Fibroblast of lung (primary cell): ENCODE measurements around the gene F8A3. TPM values are rescaled to one million over a fixed set of nuclear protein-coding genes. Genes with fewer than 3 reads are reported as not detected.

Experiments
- DNase-seq, 2 donors: peaks; one replicate each; pipeline versions ENCODE4 v3.0.0 to v3.0.0-alpha.2; 2010; ENCODE audit warnings: low read depth in 2 of 2
- H2AFZ ChIP-seq: 2 replicates; pipeline ENCODE4 v1.5.1; 2012; ENCODE audit warnings: low read length, control low read depth, inconsistent platforms
- H3K27ac ChIP-seq: 2 replicates; pipeline ENCODE4 v1.5.1; 2011; ENCODE audit warnings: low read length, control low read depth; ENCODE audit not compliant: insufficient read depth
- H3K27me3 ChIP-seq: 2 replicates; pipeline ENCODE4 v1.5.1; 2011; ENCODE audit warnings: mild to moderate bottlenecking, low read length; ENCODE audit not compliant: control insufficient read depth, insufficient read depth
- H3K36me3 ChIP-seq: 2 replicates; pipeline ENCODE4 v1.5.1; 2011; ENCODE audit warnings: low read length; ENCODE audit not compliant: control insufficient read depth, insufficient read depth
- H3K4me1 ChIP-seq: 2 replicates; pipeline ENCODE4 v1.5.1; 2011; ENCODE audit warnings: low read length; ENCODE audit not compliant: control insufficient read depth, insufficient read depth; ENCODE audit errors: extremely low read depth
- H3K4me2 ChIP-seq: 2 replicates; pipeline ENCODE4 v1.5.1; 2011; ENCODE audit warnings: low read length, control low read depth; ENCODE audit not compliant: insufficient read depth; ENCODE audit errors: extremely low read depth
- H3K4me3 ChIP-seq, 4 experiments: fragments of 200-600 bp in 1 of 4; sonication (generic) in 1 of 4; replicated peaks in 1 of 4; 2 replicates each; pipeline ENCODE4 v1.5.1; 2011 to 2016; ENCODE audit warnings: low read length in 4 of 4, low read depth in 3 of 4, mild to moderate bottlenecking in 3 of 4, control low read depth in 2 of 4, inconsistent platforms in 1 of 4, mixed read lengths in 1 of 4; ENCODE audit not compliant: insufficient read depth in 1 of 4; ENCODE audit errors: control extremely low read depth in 1 of 4
- H3K79me2 ChIP-seq: 2 replicates; pipeline ENCODE4 v1.5.1; 2012; ENCODE audit warnings: mild to moderate bottlenecking, low read length, inconsistent platforms; ENCODE audit not compliant: control insufficient read depth, insufficient read depth
- H3K9ac ChIP-seq: 2 replicates; pipeline ENCODE4 v1.5.1; 2011; ENCODE audit warnings: mild to moderate bottlenecking, low read length, control low read depth; ENCODE audit not compliant: insufficient read depth
- H3K9me3 ChIP-seq: 2 replicates; pipeline ENCODE4 v1.5.1; 2012; ENCODE audit warnings: low read depth, low read length; ENCODE audit not compliant: control insufficient read depth, insufficient read depth
- H4K20me1 ChIP-seq: 2 replicates; pipeline ENCODE4 v1.5.1; 2011; ENCODE audit warnings: low read length; ENCODE audit not compliant: control insufficient read depth, insufficient read depth; ENCODE audit errors: extremely low read depth
- EZH2 ChIP-seq: IDR thresholded peaks from 2 replicates; pipeline ENCODE4 v1.5.1; 2012; ENCODE audit warnings: low read length, control low read depth, mild to moderate bottlenecking; ENCODE audit errors: missing control alignments
- polyA plus RNA-seq, 2 donors: library from polyadenylated mRNA; depleted of rRNA in 1 of 2; stranded (reverse) in 1 of 2; unstranded in 1 of 2; fragments of >200 nt; gene quantifications; 2 replicates each; pipeline ENCODE4 v1.2.1, GENCODE V29; 2011 to 2012; ENCODE audit warnings: missing spikeins in 1 of 2
- total RNA-seq: library from RNA; depleted of rRNA; stranded (reverse); fragments of >200 nt; gene quantifications from 2 replicates; pipeline ENCODE4 v1.2.1, GENCODE V29; 2014
- TF ChIP-seq, protein P1 (sequence below), 2 donors: IDR thresholded peaks in 1 of 2; conservative IDR thresholded peaks in 1 of 2; 1 replicate in 1 of 2; 2 replicates in 1 of 2; pipeline ENCODE4 v1.5.1; 2011 to 2012; ENCODE audit warnings: low read length in 2 of 2, control low read depth in 1 of 2, inconsistent platforms in 1 of 2, low read depth in 1 of 2, mild to moderate bottlenecking in 1 of 2

Gene F8A3
- total and polyA plus RNA-seq, 2 donors (not counting 1 experiment from before 2014, with no cell fraction given), result 0.27 to 0.99 TPM

DNA sequence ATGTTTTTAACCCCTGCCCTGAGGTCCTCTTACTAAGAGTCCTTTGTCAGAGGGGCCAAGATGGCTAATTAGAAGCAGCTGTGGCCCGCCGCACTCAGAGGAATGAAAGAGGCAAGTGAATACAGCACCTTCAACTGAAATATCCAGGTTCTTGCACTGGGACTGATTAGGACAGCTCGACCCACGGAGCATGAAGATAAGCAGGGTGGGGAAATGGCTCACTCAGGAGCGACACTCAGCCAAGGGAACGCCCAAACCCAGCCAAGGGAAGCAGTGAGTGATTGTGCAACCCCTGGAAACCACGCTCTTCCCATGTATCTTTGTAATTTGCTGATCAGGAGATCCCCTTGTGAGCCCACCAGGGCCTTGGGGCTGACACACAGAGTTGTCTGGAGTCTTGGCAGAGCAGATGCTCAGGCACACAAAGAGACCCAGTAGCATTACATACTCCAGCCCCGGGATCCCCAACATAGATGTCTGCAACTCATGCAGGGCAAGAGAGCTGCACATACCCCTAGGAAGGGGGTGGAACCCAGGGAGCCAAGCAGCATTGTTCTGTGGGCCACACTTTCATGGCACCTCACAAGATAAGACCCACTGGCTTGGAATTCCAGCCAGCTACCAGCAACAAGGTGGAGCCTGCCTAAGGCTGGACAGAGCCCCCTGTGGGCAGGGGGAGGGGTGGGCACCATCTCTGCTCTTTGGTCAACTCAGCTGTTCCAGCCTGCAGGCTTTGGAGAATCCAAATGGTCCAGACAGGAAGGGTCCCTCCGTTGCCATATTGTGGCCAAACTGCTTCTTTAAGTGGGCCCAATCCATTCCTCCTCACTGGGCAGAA lies 23.3 kb downstream of the F8A3 start:
- DNase-seq, result no peak
- H3K4me3 ChIP-seq, result no peak overlapping the region

DNA sequence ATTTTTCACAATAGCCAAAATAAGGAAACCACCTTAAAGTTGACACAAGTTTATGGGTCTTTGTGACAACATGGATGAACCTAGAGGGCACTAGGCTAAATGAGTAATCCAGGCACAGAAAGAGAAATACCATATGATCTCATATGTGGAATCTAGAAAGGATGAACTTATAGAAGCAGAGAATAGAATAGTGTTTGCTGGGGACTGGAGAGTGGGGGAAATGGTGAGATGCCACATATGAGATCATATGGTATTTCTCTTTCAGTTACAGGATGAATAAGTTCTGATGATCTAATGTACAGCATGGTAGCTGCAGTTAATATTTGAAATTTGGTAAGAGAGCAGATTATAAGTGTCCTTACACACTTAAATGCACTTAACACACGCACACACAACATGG lies 40.7 kb downstream of the F8A3 start:
- no peak overlapping the region for H3K27ac ChIP-seq
- no peak overlapping the region for H2AFZ ChIP-seq
- H3K4me1 ChIP-seq, result no peaks in the 10 kb centered on the region
- no peak overlapping the region for H3K4me3 ChIP-seq
- H3K79me2 ChIP-seq, result no peaks in the 10 kb centered on the region
- no peaks in the 10 kb centered on the region for H3K27me3 ChIP-seq
- H4K20me1 ChIP-seq, result no peaks in the 10 kb centered on the region
- no peak for DNase-seq
- H3K4me2 ChIP-seq, result no peak overlapping the region
- H3K36me3 ChIP-seq, result no peaks in the 10 kb centered on the region
- H3K9ac ChIP-seq, result no peak overlapping the region
- TF ChIP-seq, protein P1, sequence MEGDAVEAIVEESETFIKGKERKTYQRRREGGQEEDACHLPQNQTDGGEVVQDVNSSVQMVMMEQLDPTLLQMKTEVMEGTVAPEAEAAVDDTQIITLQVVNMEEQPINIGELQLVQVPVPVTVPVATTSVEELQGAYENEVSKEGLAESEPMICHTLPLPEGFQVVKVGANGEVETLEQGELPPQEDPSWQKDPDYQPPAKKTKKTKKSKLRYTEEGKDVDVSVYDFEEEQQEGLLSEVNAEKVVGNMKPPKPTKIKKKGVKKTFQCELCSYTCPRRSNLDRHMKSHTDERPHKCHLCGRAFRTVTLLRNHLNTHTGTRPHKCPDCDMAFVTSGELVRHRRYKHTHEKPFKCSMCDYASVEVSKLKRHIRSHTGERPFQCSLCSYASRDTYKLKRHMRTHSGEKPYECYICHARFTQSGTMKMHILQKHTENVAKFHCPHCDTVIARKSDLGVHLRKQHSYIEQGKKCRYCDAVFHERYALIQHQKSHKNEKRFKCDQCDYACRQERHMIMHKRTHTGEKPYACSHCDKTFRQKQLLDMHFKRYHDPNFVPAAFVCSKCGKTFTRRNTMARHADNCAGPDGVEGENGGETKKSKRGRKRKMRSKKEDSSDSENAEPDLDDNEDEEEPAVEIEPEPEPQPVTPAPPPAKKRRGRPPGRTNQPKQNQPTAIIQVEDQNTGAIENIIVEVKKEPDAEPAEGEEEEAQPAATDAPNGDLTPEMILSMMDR (conservative IDR thresholded peaks at IDR 0.05 in 1 of 2, IDR thresholded peaks at IDR 0.05 in 1 of 2; ENCODE audit: low read depth in 1 of 2, low read length in 2 of 2), result no peak
- no peak for TF ChIP-seq EZH2
- H3K9me3 ChIP-seq, result no peaks in the 10 kb centered on the region

More for the DNA sequence above, 23.3 kb downstream of the F8A3 start:
- H3K79me2 ChIP-seq, result no peaks in the 10 kb centered on the region
- H3K4me2 ChIP-seq, result no peak overlapping the region
- no peak overlapping the region for H2AFZ ChIP-seq
- H3K9me3 ChIP-seq, result no peaks in the 10 kb centered on the region
- H3K4me1 ChIP-seq, result no peaks in the 10 kb centered on the region
- no peaks in the 10 kb centered on the region for H4K20me1 ChIP-seq
- no peaks in the 10 kb centered on the region for H3K36me3 ChIP-seq
- H3K27me3 ChIP-seq, result no peaks in the 10 kb centered on the region
- no peak overlapping the region for H3K27ac ChIP-seq
- H3K9ac ChIP-seq, result no peak overlapping the region
- TF ChIP-seq, protein P1 (conservative IDR thresholded peaks at IDR 0.05 in 1 of 2, IDR thresholded peaks at IDR 0.05 in 1 of 2; ENCODE audit: low read depth in 1 of 2, low read length in 2 of 2), result no peak
- TF ChIP-seq EZH2, result no peak

Other genes with a start within 250 kb of the F8A3 start
- gene VBP1, start 242.2 kb downstream of the F8A3 start, total RNA-seq, result 43.9 and 60.9 TPM in 2 replicates
- 63.9 and 67.8 TPM in 2 replicates for gene VBP1, start 242.2 kb downstream of the F8A3 start, polyA plus RNA-seq
- gene RAB39B, start 194.1 kb downstream of the F8A3 start, total RNA-seq, result 1.3 and 3.0 TPM in 2 replicates
- 0.12 and 0.79 TPM in 2 replicates for gene RAB39B, start 194.1 kb downstream of the F8A3 start, polyA plus RNA-seq
- 6.7 and 11.7 TPM in 2 replicates for gene CLIC2, start 124.0 kb downstream of the F8A3 start, total RNA-seq
- gene CLIC2, start 124.0 kb downstream of the F8A3 start, polyA plus RNA-seq, result 3.3 and 6.3 TPM in 2 replicates
- not detected in 2 replicates for gene F8A2, start 76.5 kb downstream of the F8A3 start, total RNA-seq
- gene F8A2, start 76.5 kb downstream of the F8A3 start, polyA plus RNA-seq, result not detected in 2 replicates
- 0.26 and 0.33 TPM in 2 replicates for gene SPRY3, start 154.0 kb upstream of the F8A3 start, total RNA-seq
- 0.36 and 0.76 TPM in 2 replicates for gene SPRY3, start 154.0 kb upstream of the F8A3 start, polyA plus RNA-seq
- 18.5 and 24.1 TPM in 2 replicates for gene TMLHE, start 154.3 kb upstream of the F8A3 start, total RNA-seq
- 14.1 and 17.5 TPM in 2 replicates for gene TMLHE, start 154.3 kb upstream of the F8A3 start, polyA plus RNA-seq